Activated B cell treated with CpG ODN at 0.5 μM for 24 hours (primary cell): ENCODE results near the gene PMEPA1. TPM values are rescaled to one million over a fixed set of nuclear protein-coding genes. Genes with fewer than 3 reads are reported as not detected.
A peak's percentile ranks its signal among the peaks of the same experiment; 100 is the strongest.

ENCODE experiments used
- ATAC-seq: fragments of 200-7000 bp; cut with Tn5 transposase; one replicate; pipeline ENCODE4 v1.10.0; 2021; ENCODE audit warnings: low read depth, mild to moderate bottlenecking, moderate library complexity
- CTCF ChIA-PET: fragments of 350-600 bp; sonication (Branson Sonifier 250); formaldehyde crosslinking; loops from one replicate; lab custom pipeline; 2021; ENCODE audit warnings: antibody characterized with exemption; lab: Charles Lee
- POLR2A ChIA-PET: fragments of 350-600 bp; sonication (Branson Sonifier 250); formaldehyde crosslinking; loops from one replicate; lab custom pipeline; 2021; ENCODE audit warnings: antibody characterized with exemption; lab: Charles Lee
- DNase-seq: peaks from one replicate; pipeline ENCODE4 v3.0.0; 2022
- H3K27ac Mint-ChIP-seq: one replicate; pipeline ENCODE4 v1.8.0; 2020; ENCODE audit warnings: mixed read lengths
- H3K27me3 Mint-ChIP-seq: one replicate; pipeline ENCODE4 v1.8.0; 2021; ENCODE audit warnings: mixed read lengths
- H3K36me3 Mint-ChIP-seq: one replicate; pipeline ENCODE4 v1.8.0; 2021; ENCODE audit warnings: low read depth, mixed read lengths
- H3K4me1 Mint-ChIP-seq: one replicate; pipeline ENCODE4 v1.8.0; 2021; ENCODE audit warnings: mixed read lengths
- H3K4me3 Mint-ChIP-seq: one replicate; pipeline ENCODE4 v1.8.0; 2020; ENCODE audit warnings: mild to moderate bottlenecking, mixed read lengths
- H3K9me3 Mint-ChIP-seq: one replicate; pipeline ENCODE4 v1.8.0; 2020; ENCODE audit warnings: mixed read lengths
- CTCF ChIP-seq: fragments of 200-600 bp; IDR thresholded peaks from one replicate; pipeline ENCODE4 v1.8.0; 2022; ENCODE audit warnings: antibody characterized with exemption, mild to moderate bottlenecking
- intact Hi-C: fragments of 100-400 bp; cut with micrococcal nuclease; formaldehyde crosslinking; loops from one replicate; pipeline ENCODE4 v1.15.1; 2024
- total RNA-seq: library from RNA; stranded (reverse); gene quantifications from 2 replicates; pipeline ENCODE4 v1.2.3, GENCODE V29; 2022

The PMEPA1 gene
- total RNA-seq, 1 donor from 2014 or later, result 34.8 TPM

- Mint-ChIP-seq H3K27ac (no peak overlapping the region), H3K4me1 (peaks cover 8% of the 10 kb centered on the region), H3K9me3 (no peaks in the 10 kb centered on the region), H3K4me3 (no peak overlapping the region), H3K36me3 (no peaks in the 10 kb centered on the region), H3K27me3 (peaks cover 32% of the 10 kb centered on the region)
- ChIA-PET POLR2A (no interaction called here), CTCF (no interaction called here)
- DNase-seq, result no peak
- no peak for TF ChIP-seq CTCF
- no peak for ATAC-seq
- intact Hi-C loops, result no loop called here
Observed at GRCh38 chr20:57754190-57754589, 44.4 kb upstream of the PMEPA1 start.

- H3K27ac Mint-ChIP-seq, result no peak overlapping the region
- DNase-seq (no peak), ATAC-seq (no peak)
- H3K36me3 Mint-ChIP-seq, result no peaks in the 10 kb centered on the region
- peaks cover 33% of the 10 kb centered on the region for H3K27me3 Mint-ChIP-seq
- no peaks in the 10 kb centered on the region for H3K9me3 Mint-ChIP-seq
- CTCF ChIA-PET, result no interaction called here
- no peak overlapping the region for H3K4me3 Mint-ChIP-seq
- TF ChIP-seq CTCF, result no peak
- H3K4me1 Mint-ChIP-seq, result peaks cover 15% of the 10 kb centered on the region
- POLR2A ChIA-PET, result no interaction called here
- intact Hi-C loops, result no loop called here
Observed at GRCh38 chr20:57753332-57754164, 43.7 kb upstream of the PMEPA1 start.

- ATAC-seq (no peak), DNase-seq (no peak)
- CTCF ChIA-PET, result no interaction called here
- Mint-ChIP-seq H3K27ac (no peak overlapping the region), H3K9me3 (no peaks in the 10 kb centered on the region), H3K4me1 (peaks cover 20% of the 10 kb centered on the region), H3K36me3 (no peaks in the 10 kb centered on the region), H3K4me3 (no peak overlapping the region), H3K27me3 (peaks cover 36% of the 10 kb centered on the region)
- TF ChIP-seq CTCF, result no peak
- POLR2A ChIA-PET, result no interaction called here
- intact Hi-C loops, result no loop called here
Observed at GRCh38 chr20:57751411-57751810, 41.6 kb upstream of the PMEPA1 start.

GRCh38 chr20:57749869-57750268 is 40.1 kb upstream of the PMEPA1 start:
- POLR2A ChIA-PET, result no interaction called here
- no peak overlapping the region for H3K27ac Mint-ChIP-seq
- no peaks in the 10 kb centered on the region for H3K36me3 Mint-ChIP-seq
- peaks cover 37% of the 10 kb centered on the region for H3K27me3 Mint-ChIP-seq
- ATAC-seq, result no peak
- no peak for DNase-seq
- H3K9me3 Mint-ChIP-seq, result no peaks in the 10 kb centered on the region
- no peak for TF ChIP-seq CTCF
- H3K4me1 Mint-ChIP-seq, result peaks cover 20% of the 10 kb centered on the region
- CTCF ChIA-PET, result no interaction called here
- intact Hi-C loops, result no loop called here
- H3K4me3 Mint-ChIP-seq, result no peak overlapping the region

GRCh38 chr20:57749131-57749690 is 39.4 kb upstream of the PMEPA1 start:
- ATAC-seq (no peak), DNase-seq (no peak)
- H3K36me3 Mint-ChIP-seq, result no peaks in the 10 kb centered on the region
- no peak for TF ChIP-seq CTCF
- peaks cover 34% of the 10 kb centered on the region for H3K27me3 Mint-ChIP-seq
- H3K9me3 Mint-ChIP-seq, result no peaks in the 10 kb centered on the region
- intact Hi-C loops, result no loop called here
- ChIA-PET CTCF (no interaction called here), POLR2A (interaction anchor here (1.0 to 1.7 kb wide), 3 partner anchors 39 to 130 kb away, joined by 3 to 4 read pairs (median 4); partner anchors contain the start of gene PMEPA1)
- H3K27ac Mint-ChIP-seq, result no peak overlapping the region
- peak overlapping the region; percentile 82 for H3K4me3 Mint-ChIP-seq
- peaks cover 20% of the 10 kb centered on the region for H3K4me1 Mint-ChIP-seq
